Activated T-helper 1 cell treated with anti-CD3 and anti-CD28 coated beads, Interleukin-12 subunit alpha, Interleukin-12 subunit beta, Interleukin-2, Interleukin-4 antibody, amounts not matched to agents 30 ng/mL and 10 ng/mL and 1 ng/mL, durations not matched to agents 14 hours and 24 hours and 36 hours (primary cell): ENCODE measurements around the gene CCNY. TPM values are rescaled to one million over a fixed set of nuclear protein-coding genes. Genes with fewer than 3 reads are reported as not detected.
"Not testable (repeated sequence)": the region's sequence is repeated elsewhere in the genome, so short reads cannot be mapped to it uniquely, and the experiment has no call there.

ENCODE experiments used
- DNase-seq: peaks from one replicate; pipeline ENCODE4 v3.0.0; 2021; ENCODE audit warnings: low spot score
- H3K27ac Mint-ChIP-seq: one replicate; pipeline ENCODE4 v1.8.0; 2021; ENCODE audit warnings: mild to moderate bottlenecking, mixed read lengths
- H3K27me3 Mint-ChIP-seq: one replicate; pipeline ENCODE4 v1.8.0; 2022; ENCODE audit warnings: mild to moderate bottlenecking, moderate library complexity, mixed read lengths; ENCODE audit not compliant: insufficient read depth
- H3K36me3 Mint-ChIP-seq: one replicate; pipeline ENCODE4 v1.8.0; 2021; ENCODE audit warnings: low read depth, mixed read lengths
- H3K4me1 Mint-ChIP-seq: one replicate; pipeline ENCODE4 v1.8.0; 2021; ENCODE audit warnings: low read depth, mixed read lengths
- H3K4me3 Mint-ChIP-seq: one replicate; pipeline ENCODE4 v1.8.0; 2021; ENCODE audit warnings: mild to moderate bottlenecking, moderate library complexity, mixed read lengths
- H3K9me3 Mint-ChIP-seq: one replicate; pipeline ENCODE4 v1.8.0; 2021; ENCODE audit warnings: mixed read lengths
- intact Hi-C: fragments of 100-400 bp; cut with micrococcal nuclease; formaldehyde crosslinking; loops from one replicate; pipeline ENCODE4 v1.15.1; 2024
- total RNA-seq: library from RNA; stranded (reverse); gene quantifications from 2 replicates; pipeline ENCODE4 v1.2.3, GENCODE V29; 2022

CCNY gene
- total RNA-seq, 1 donor from 2014 or later, result 71.0 TPM

- H3K4me3 Mint-ChIP-seq, result no peak overlapping the region
- intact Hi-C loops, result no loop called here
- no peaks in the 10 kb centered on the region for H3K27me3 Mint-ChIP-seq
- H3K9me3 Mint-ChIP-seq, result peaks cover 23% of the 10 kb centered on the region
- no peaks in the 10 kb centered on the region for H3K4me1 Mint-ChIP-seq
- no peak overlapping the region for H3K27ac Mint-ChIP-seq
- DNase-seq, result no peak
- peaks cover 7% of the 10 kb centered on the region for H3K36me3 Mint-ChIP-seq
Measured at GRCh38 chr10:35394411-35394851, 58.1 kb downstream of the CCNY start.

- H3K27ac Mint-ChIP-seq, result no peak overlapping the region
- no peak for DNase-seq
- H3K9me3 Mint-ChIP-seq, result peaks cover 19% of the 10 kb centered on the region
- H3K4me1 Mint-ChIP-seq, result no peaks in the 10 kb centered on the region
- H3K27me3 Mint-ChIP-seq, result no peaks in the 10 kb centered on the region
- H3K36me3 Mint-ChIP-seq, result peaks cover 4% of the 10 kb centered on the region
- intact Hi-C loops, result no loop called here
- H3K4me3 Mint-ChIP-seq, result no peak overlapping the region
Measured at GRCh38 chr10:35394934-35395333, 58.6 kb downstream of the CCNY start.

GRCh38 chr10:35396560-35397434, 60.5 kb downstream of the CCNY start:
- intact Hi-C loops, result no loop called here
- H3K4me1 Mint-ChIP-seq, result no peaks in the 10 kb centered on the region
- H3K4me3 Mint-ChIP-seq, result no peak overlapping the region
- no peaks in the 10 kb centered on the region for H3K27me3 Mint-ChIP-seq
- DNase-seq, result no peak
- no peak overlapping the region for H3K27ac Mint-ChIP-seq
- H3K36me3 Mint-ChIP-seq, result peaks cover 2% of the 10 kb centered on the region
- H3K9me3 Mint-ChIP-seq, result peaks cover 1% of the 10 kb centered on the region

GRCh38 chr10:35397953-35398352, 61.6 kb downstream of the CCNY start:
- DNase-seq, result no peak
- intact Hi-C loops, result no loop called here
- Mint-ChIP-seq H3K36me3 (peaks cover 1% of the 10 kb centered on the region), H3K4me3 (no peak overlapping the region), H3K4me1 (no peaks in the 10 kb centered on the region), H3K27ac (no peak overlapping the region), H3K9me3 (no peaks in the 10 kb centered on the region), H3K27me3 (no peaks in the 10 kb centered on the region)

GRCh38 chr10:35398355-35398754, 62.0 kb downstream of the CCNY start:
- Mint-ChIP-seq H3K36me3 (peaks cover 1% of the 10 kb centered on the region), H3K27me3 (no peaks in the 10 kb centered on the region), H3K4me3 (no peak overlapping the region), H3K9me3 (no peaks in the 10 kb centered on the region), H3K4me1 (no peaks in the 10 kb centered on the region), H3K27ac (no peak overlapping the region)
- no peak for DNase-seq
- intact Hi-C loops, result no loop called here

GRCh38 chr10:35398908-35399307, 62.6 kb downstream of the CCNY start:
- DNase-seq, result no peak
- Mint-ChIP-seq H3K27me3 (no peaks in the 10 kb centered on the region), H3K9me3 (no peaks in the 10 kb centered on the region), H3K36me3 (peaks cover 1% of the 10 kb centered on the region), H3K4me3 (no peak overlapping the region), H3K4me1 (no peaks in the 10 kb centered on the region), H3K27ac (no peak overlapping the region)
- intact Hi-C loops, result no loop called here

GRCh38 chr10:35399414-35400009, 63.2 kb downstream of the CCNY start:
- no peak overlapping the region for H3K27ac Mint-ChIP-seq
- intact Hi-C loops, result no loop called here

GRCh38 chr10:35400595-35401268, 64.4 kb downstream of the CCNY start:
- DNase-seq, result no peak
- Mint-ChIP-seq H3K4me1 (no peaks in the 10 kb centered on the region), H3K27me3 (no peaks in the 10 kb centered on the region), H3K36me3 (peaks cover 1% of the 10 kb centered on the region), H3K4me3 (no peak overlapping the region), H3K27ac (no peak overlapping the region), H3K9me3 (no peaks in the 10 kb centered on the region)
- intact Hi-C loops, result no loop called here

More at GRCh38 chr10:35399414-35400009, 63.2 kb downstream of the CCNY start:
- Mint-ChIP-seq H3K9me3 (no peaks in the 10 kb centered on the region), H3K27me3 (no peaks in the 10 kb centered on the region), H3K4me3 (no peak overlapping the region), H3K36me3 (peaks cover 1% of the 10 kb centered on the region), H3K4me1 (no peaks in the 10 kb centered on the region)
- DNase-seq, result no peak

- H3K4me1 Mint-ChIP-seq, H3K27ac Mint-ChIP-seq, intact Hi-C loops, H3K9me3 Mint-ChIP-seq, H3K36me3 Mint-ChIP-seq, DNase-seq, H3K4me3 Mint-ChIP-seq, H3K27me3 Mint-ChIP-seq: not testable (repeated sequence)
Measured at GRCh38 chr10:35403491-35403890, 67.2 kb downstream of the CCNY start.

- H3K27me3 Mint-ChIP-seq, H3K9me3 Mint-ChIP-seq, H3K4me3 Mint-ChIP-seq, DNase-seq, intact Hi-C loops, H3K27ac Mint-ChIP-seq, H3K36me3 Mint-ChIP-seq, H3K4me1 Mint-ChIP-seq: not testable (repeated sequence)
Measured at GRCh38 chr10:35404077-35404476, 67.8 kb downstream of the CCNY start.

- intact Hi-C loops, H3K27ac Mint-ChIP-seq, H3K36me3 Mint-ChIP-seq, H3K4me1 Mint-ChIP-seq, H3K9me3 Mint-ChIP-seq, DNase-seq, H3K27me3 Mint-ChIP-seq, H3K4me3 Mint-ChIP-seq: not testable (repeated sequence)
Measured at GRCh38 chr10:35406003-35406630, 69.8 kb downstream of the CCNY start.

GRCh38 chr10:35407696-35408095, 71.4 kb downstream of the CCNY start:
- H3K9me3 Mint-ChIP-seq, intact Hi-C loops, H3K4me1 Mint-ChIP-seq, H3K27me3 Mint-ChIP-seq, H3K27ac Mint-ChIP-seq, DNase-seq, H3K36me3 Mint-ChIP-seq, H3K4me3 Mint-ChIP-seq: not testable (repeated sequence)
